ENCODE results near the gene TBX1.

- TF ChIP-seq CTCF (IDR thresholded peaks at IDR 0.05) (no peak), POLR2A (IDR thresholded peaks at IDR 0.05) (no peak)
Measured at GRCh38 chr22:19757140-19757984, 3.2 kb upstream of the TBX1 start.
